Endothelial cell of umbilical vein (primary cell): ENCODE results near the gene CD300LG. TPM values are rescaled to one million over a fixed set of nuclear protein-coding genes. Genes with fewer than 3 reads are reported as not detected.

Experiments
- BruUV-seq: library from RNA; stranded (reverse); fragments of 400-500 nt; replicated peaks from 2 replicates; lab custom pipeline; 2021; lab: Mats Ljungman, UMichigan
- CTCF ChIA-PET: fragments of 300-600, 350-600 bp; sonication (Branson Sonifier 250); formaldehyde crosslinking; loops from one replicate; lab custom pipeline; 2021; ENCODE audit warnings: antibody characterized with exemption, inconsistent platforms; lab: Charles Lee
- POLR2A ChIA-PET: fragments of 300-600, 350-600 bp; sonication (Branson Sonifier 250); formaldehyde crosslinking; loops from one replicate; lab custom pipeline; 2021; ENCODE audit warnings: antibody characterized with exemption, inconsistent platforms; lab: Charles Lee
- DNase-seq: peaks from one replicate; pipeline ENCODE4 v3.0.0-alpha.2; 2011; ENCODE audit warnings: low read depth, low spot score
- FAIRE-seq: peaks from 2 replicates; lab custom pipeline; 2011; peaks lifted over from hg19 to GRCh38; lab: Jason Lieb, UNC
- H2AFZ ChIP-seq: 2 replicates; pipeline ENCODE4 v1.6.0; 2012; ENCODE audit warnings: low read depth, low read length, control low read depth, inconsistent platforms
- H3K27ac ChIP-seq: 2 replicates; pipeline ENCODE4 v1.5.1; 2011; ENCODE audit warnings: low read depth, mild to moderate bottlenecking, control low read depth, low read length, moderate library complexity; ENCODE audit not compliant: insufficient read depth
- H3K27me3 ChIP-seq, 2 experiments: 2 replicates each; pipeline versions ENCODE4 v1.6.0 to v1.6.1; 2011; ENCODE audit warnings: low read length in 2 of 2, mixed read lengths in 1 of 2; ENCODE audit not compliant: control insufficient read depth in 2 of 2, insufficient read depth in 2 of 2
- H3K36me3 ChIP-seq, 2 experiments: 2 replicates in 1 of 2; 3 replicates in 1 of 2; pipeline ENCODE4 v1.5.1; 2011; ENCODE audit warnings: low read length in 2 of 2, mild to moderate bottlenecking in 1 of 2, moderate library complexity in 1 of 2; ENCODE audit not compliant: control insufficient read depth in 2 of 2, insufficient read depth in 2 of 2; ENCODE audit errors: extremely low read depth in 1 of 2
- H3K4me1 ChIP-seq: 3 replicates; pipeline ENCODE4 v1.5.1; 2011; ENCODE audit warnings: mild to moderate bottlenecking, low read length; ENCODE audit not compliant: control insufficient read depth, insufficient read depth; ENCODE audit errors: extremely low read depth
- H3K4me2 ChIP-seq: 2 replicates; pipeline ENCODE4 v1.6.1; 2011; ENCODE audit warnings: low read length, control low read depth, mixed read lengths; ENCODE audit not compliant: insufficient read depth
- H3K4me3 ChIP-seq, 3 experiments: fragments of 200-600 bp in 1 of 3; sonication (generic), shearing (Covaris generic) in 1 of 3; replicated peaks in 1 of 3; 2 replicates each; pipeline ENCODE4 v1.5.1; 2011 to 2016; ENCODE audit warnings: control low read depth in 3 of 3, low read length in 3 of 3, mild to moderate bottlenecking in 2 of 3, inconsistent platforms in 1 of 3, low read depth in 1 of 3, moderate library complexity in 1 of 3; ENCODE audit not compliant: insufficient read depth in 1 of 3
- H3K79me2 ChIP-seq: 2 replicates; pipeline ENCODE4 v1.6.0; 2012; ENCODE audit warnings: low read length, inconsistent platforms; ENCODE audit not compliant: control insufficient read depth, insufficient read depth
- H3K9ac ChIP-seq: replicated peaks from 2 replicates; pipeline ENCODE3; 2011; ENCODE audit warnings: low read length, control low read depth; ENCODE audit not compliant: insufficient read depth; ENCODE audit errors: extremely low read depth
- H3K9me1 ChIP-seq: replicated peaks from 3 replicates; pipeline ENCODE4 v1.6.0; 2011; ENCODE audit warnings: mild to moderate bottlenecking, low read length; ENCODE audit not compliant: control insufficient read depth, insufficient read depth; ENCODE audit errors: extremely low read depth
- H3K9me3 ChIP-seq: replicated peaks from 2 replicates; pipeline ENCODE4 v1.5.1; 2012; ENCODE audit warnings: low read length, inconsistent platforms; ENCODE audit not compliant: control insufficient read depth, insufficient read depth
- H4K20me1 ChIP-seq: replicated peaks from 2 replicates; pipeline ENCODE3; 2011; ENCODE audit warnings: mild to moderate bottlenecking, low read length; ENCODE audit not compliant: control insufficient read depth, insufficient read depth; ENCODE audit errors: extremely low read depth
- CTCF ChIP-seq, 2 donors: IDR thresholded peaks; 1 replicate in 1 of 2; 2 replicates in 1 of 2; pipeline ENCODE4 v1.5.1; 2011; ENCODE audit warnings: low read length in 2 of 2, mild to moderate bottlenecking in 2 of 2, moderate library complexity in 2 of 2, control low read depth in 1 of 2, inconsistent platforms in 1 of 2, low read depth in 1 of 2; ENCODE audit not compliant: insufficient read depth in 1 of 2; ENCODE audit errors: extremely low read depth in 1 of 2
- EZH2 ChIP-seq: IDR thresholded peaks from 2 replicates; pipeline ENCODE4 v1.6.1; 2012; ENCODE audit warnings: borderline replicate concordance, low read depth, mild to moderate bottlenecking, moderate library complexity, low read length, inconsistent platforms; ENCODE audit not compliant: severe bottlenecking
- FOS ChIP-seq: IDR thresholded peaks from 2 replicates; pipeline ENCODE4 v1.6.1; 2011; ENCODE audit warnings: mild to moderate bottlenecking, low read length, moderate library complexity, borderline replicate concordance; ENCODE audit not compliant: insufficient read depth
- GATA2 ChIP-seq: IDR thresholded peaks from 2 replicates; pipeline ENCODE4 v1.7.0; 2011; ENCODE audit warnings: low read depth, mild to moderate bottlenecking, moderate library complexity, mixed read lengths, low read length; ENCODE audit not compliant: insufficient read length, insufficient read depth
- JUN ChIP-seq: IDR thresholded peaks from 2 replicates; pipeline ENCODE4 v1.6.1; 2011; ENCODE audit warnings: borderline replicate concordance, low read depth; ENCODE audit not compliant: insufficient read length, insufficient read depth
- MAX ChIP-seq: IDR thresholded peaks from 2 replicates; pipeline ENCODE4 v1.6.1; 2011; ENCODE audit not compliant: insufficient read depth, insufficient read length
- MYC ChIP-seq: IDR thresholded peaks from one replicate; pipeline ENCODE4 v1.6.1; 2011; ENCODE audit warnings: mild to moderate bottlenecking, low read depth, low read length
- POLR2A ChIP-seq: IDR thresholded peaks from 2 replicates; pipeline ENCODE4 v1.6.1; 2012; ENCODE audit warnings: low read depth, mild to moderate bottlenecking, control low read depth, low read length
- POLR2AphosphoS5 ChIP-seq: IDR thresholded peaks from 2 replicates; pipeline ENCODE4 v1.6.1; 2012; ENCODE audit warnings: low read depth, mild to moderate bottlenecking, control low read depth, low read length, moderate library complexity; ENCODE audit not compliant: insufficient read depth
- dilution Hi-C: fragments of 300-500 bp; cut with MboI; formaldehyde crosslinking; loops from one replicate; pipeline ENCODE4 v1.15.0; 2019; ENCODE audit warnings: low sequenced_read_pairs; ENCODE audit not compliant: extremely low pct_ligation_motif_present
- intact Hi-C: fragments of 100-400 bp; cut with micrococcal nuclease; formaldehyde crosslinking; loops from one replicate; pipeline ENCODE4 v1.10.0; 2022
- polyA plus RNA-seq, 4 experiments: library from polyadenylated mRNA; depleted of rRNA in 3 of 4; stranded (reverse) in 3 of 4; unstranded in 1 of 4; fragments of >200 nt; gene quantifications; 2 replicates each; pipeline versions ENCODE4 v1.2.1 to v1.2.3, GENCODE V29; 2011 to 2012; ENCODE audit warnings: missing spikeins in 1 of 4
- total RNA-seq: library from RNA; stranded (reverse); gene quantifications from 2 replicates; pipeline ENCODE4 v1.2.3, GENCODE V29; 2021

The CD300LG gene
- total and polyA plus RNA-seq, 2 donors (not counting 3 experiments of a cell fraction or from before 2014, with no cell fraction given): not detected

GRCh38 chr17:43845766-43846165, 1.2 kb upstream of the CD300LG start:
- H4K20me1 ChIP-seq: no peaks in the 10 kb centered on the region
- no peak overlapping the region for H2AFZ ChIP-seq
- no peaks in the 10 kb centered on the region for H3K9me1 ChIP-seq
- BruUV-seq: no TSS peak
- H3K9ac ChIP-seq: no peak overlapping the region
- TF ChIP-seq GATA2: no peak
- no peak for TF ChIP-seq FOS
- TF ChIP-seq EZH2: no peak
- no peak for TF ChIP-seq MAX
- no peak for TF ChIP-seq JUN
- no peak for TF ChIP-seq MYC
- no peak for TF ChIP-seq POLR2AphosphoS5
- TF ChIP-seq CTCF (IDR thresholded peaks at IDR 0.05; ENCODE audit: extremely low read depth in 1 of 2, insufficient read depth in 1 of 2, low read depth in 1 of 2, low read length in 2 of 2): no peak
- no peak for TF ChIP-seq POLR2A
- FAIRE-seq (no peak), DNase-seq (no peak)
- H3K4me1 ChIP-seq: no peaks in the 10 kb centered on the region
- no peak overlapping the region for H3K4me3 ChIP-seq
- H3K27ac ChIP-seq: no peak overlapping the region
- POLR2A ChIA-PET: interaction anchor here (0.6 kb wide), 1 partner anchor 28 kb away, joined by 4 read pairs; no protein-coding TSS in a partner anchor
- H3K79me2 ChIP-seq: no peaks in the 10 kb centered on the region
- no peaks in the 10 kb centered on the region for H3K36me3 ChIP-seq
- H3K27me3 ChIP-seq: peaks cover 2 to 3% of the 10 kb centered on the region in 2 experiments
- H3K4me2 ChIP-seq: no peak overlapping the region
- CTCF ChIA-PET: interaction anchor here (0.6 to 3.8 kb wide), 40 partner anchors 8 to 678 kb away, joined by 3 to 153 read pairs (median 6); partner anchors contain the start of genes CFAP97D1, DUSP3 and MPP3
- dilution Hi-C loops: no loop called here
- intact Hi-C loops: loop anchor here (1.0 to 2.0 kb wide), 3 partner anchors 55 to 151 kb away; no protein-coding TSS in a partner anchor
- H3K9me3 ChIP-seq: no peaks in the 10 kb centered on the region
